BLaER1 treated with 17β-estradiol and CSF1 and Interleukin-3, amounts not matched to agents 10 nM and 100 nM (cell line): ENCODE measurements around the gene METTL5.
"Not testable (repeated sequence)": the region's sequence is repeated elsewhere in the genome, so short reads cannot be mapped to it uniquely, and the experiment has no call there.

Source experiments
- H3K27ac ChIP-seq, 11 experiments: shearing (Covaris generic); formaldehyde crosslinking; 2 replicates each; pipeline ENCODE4 v1.8.1; 2022
- H3K27me3 ChIP-seq, 11 experiments: shearing (Covaris generic); formaldehyde crosslinking; 2 replicates each; pipeline ENCODE4 v1.8.1; 2022
- H3K36me3 ChIP-seq, 11 experiments: shearing (Covaris generic); formaldehyde crosslinking; 2 replicates each; pipeline ENCODE4 v1.8.1; 2022
- H3K4me1 ChIP-seq, 10 experiments: shearing (Covaris generic); formaldehyde crosslinking; 2 replicates each; pipeline ENCODE4 v1.8.1; 2022
- H3K4me2 ChIP-seq, 11 experiments: shearing (Covaris generic); formaldehyde crosslinking; 2 replicates each; pipeline ENCODE4 v1.8.1; 2022
- H3K4me3 ChIP-seq, 10 experiments: shearing (Covaris generic); formaldehyde crosslinking; 2 replicates each; pipeline ENCODE4 v1.8.1; 2022
- H3K9ac ChIP-seq, 11 experiments: shearing (Covaris generic); formaldehyde crosslinking; 2 replicates each; pipeline ENCODE4 v1.8.1; 2022
- H3K9me3 ChIP-seq, 11 experiments: shearing (Covaris generic); formaldehyde crosslinking; replicated peaks in 1 of 11; 2 replicates each; pipeline ENCODE4 v1.8.1; 2022
- H4K20me1 ChIP-seq, 11 experiments: shearing (Covaris generic); formaldehyde crosslinking; 2 replicates each; pipeline ENCODE4 v1.8.1; 2022
- Cebpa-rat ChIP-seq, 11 experiments: shearing (Covaris generic); IDR thresholded peaks; 2 replicates each; pipeline ENCODE4 v1.8.1; 2022

METTL5 gene

GRCh38 chr2:169824373-169825333 lies at the start of gene METTL5:
TSS of gene METTL5 (minus strand) at chr2:169824905. CDS start at chr2:169824597, 308 bp downstream.
- peak within 1 kb of the TSS; percentile 81 to 98 (median 87) for H3K4me2 ChIP-seq
- H4K20me1 ChIP-seq = peaks cover 13 to 28% (median 21%) of the 10 kb centered on the region in 11 experiments; a peak in 20 of 22 replicates
- TF ChIP-seq Cebpa-rat (IDR thresholded peaks at IDR 0.05) = no peak
- peak within 1 kb of the TSS; percentile 76 to 89 (median 84) for H3K9ac ChIP-seq
- H3K4me1 ChIP-seq = peaks cover 34 to 60% (median 41%) of the 10 kb centered on the region in 10 experiments
- no peaks in the 10 kb centered on the region for H3K27me3 ChIP-seq
- H3K36me3 ChIP-seq = peaks cover 8 to 22% (median 17%) of the 10 kb centered on the region in 11 experiments; a peak in 19 of 22 replicates
- no peaks in the 10 kb centered on the region for H3K9me3 ChIP-seq
- H3K4me3 ChIP-seq = peak within 1 kb of the TSS; percentile 65 to 89 (median 79)
- H3K27ac ChIP-seq = peak within 1 kb of the TSS; percentile 60 to 88 (median 76); a peak in 21 of 22 replicates

DNA sequence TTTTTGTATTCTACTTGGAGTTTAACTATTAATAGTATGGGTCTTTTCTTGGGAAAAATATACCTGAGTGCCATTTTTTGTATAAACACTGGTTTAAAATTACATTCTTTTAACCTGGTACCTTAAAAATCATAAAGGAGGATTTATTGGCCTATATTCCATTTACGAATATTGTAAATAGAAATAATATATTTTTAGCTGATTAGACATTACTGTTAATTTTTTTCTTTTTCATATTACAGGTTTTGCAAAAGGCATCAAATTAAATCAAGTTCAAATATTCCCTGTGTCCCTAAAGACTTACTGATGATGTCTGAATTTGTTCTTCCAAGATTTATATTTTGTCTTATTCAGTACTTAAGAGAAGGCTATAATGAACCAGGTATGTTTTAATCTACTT lies 47.3 kb upstream of the METTL5 start:
- no peak for TF ChIP-seq Cebpa-rat (IDR thresholded peaks at IDR 0.05)
- H3K4me3 ChIP-seq = no peak overlapping the region
- no peak overlapping the region for H3K4me2 ChIP-seq
- peaks cover 0 to 26% (median 4%) of the 10 kb centered on the region in 11 experiments; a peak in 8 of 22 replicates for H4K20me1 ChIP-seq
- H3K27ac ChIP-seq = no peak overlapping the region
- H3K9ac ChIP-seq = no peak overlapping the region
- no peaks in the 10 kb centered on the region for H3K9me3 ChIP-seq
- H3K27me3 ChIP-seq = no peaks in the 10 kb centered on the region
- peaks cover 13 to 25% (median 18%) of the 10 kb centered on the region in 11 experiments; a peak in 20 of 22 replicates for H3K36me3 ChIP-seq
- no peaks in the 10 kb centered on the region for H3K4me1 ChIP-seq

- H3K4me3 ChIP-seq, H3K9me3 ChIP-seq, H3K27me3 ChIP-seq, H3K4me1 ChIP-seq, H3K4me2 ChIP-seq, H3K27ac ChIP-seq, H3K9ac ChIP-seq: not testable (repeated sequence)
- H3K36me3 ChIP-seq = peaks cover 7 to 19% (median 12%) of the 10 kb centered on the region in 11 experiments; a peak in 19 of 22 replicates
- H4K20me1 ChIP-seq = peaks cover 0 to 31% (median 4%) of the 10 kb centered on the region in 11 experiments; a peak in 8 of 22 replicates
Observed at GRCh38 chr2:169871369-169871768, 46.7 kb upstream of the METTL5 start.

DNA sequence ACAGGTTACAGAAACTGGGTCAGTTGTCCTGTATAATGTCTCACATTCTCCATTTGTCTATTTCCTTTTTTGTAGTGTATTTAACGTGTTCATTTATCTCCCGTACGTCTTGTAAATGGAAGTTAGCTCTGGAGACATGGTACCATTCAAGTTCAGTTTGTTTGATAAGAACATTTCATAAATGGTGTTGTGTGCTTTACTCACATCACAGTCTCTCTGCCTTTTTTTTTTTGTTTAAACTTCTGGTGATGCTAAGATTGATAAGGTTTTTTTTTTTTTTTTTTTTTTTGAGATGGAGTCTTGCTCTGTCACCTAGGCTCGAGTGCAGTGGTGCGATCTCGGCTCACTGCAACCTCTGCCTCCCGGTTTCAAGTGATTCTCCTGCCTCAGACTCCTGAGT lies 44.2 kb upstream of the METTL5 start:
- peaks cover 0 to 51% (median 7%) of the 10 kb centered on the region in 11 experiments; a peak in 10 of 22 replicates for H4K20me1 ChIP-seq
- no peak overlapping the region for H3K27ac ChIP-seq
- no peak overlapping the region for H3K9ac ChIP-seq
- peaks cover 0 to 5% (median 2%) of the 10 kb centered on the region in 11 experiments; a peak in 9 of 22 replicates for H3K9me3 ChIP-seq
- no peak overlapping the region for H3K4me3 ChIP-seq
- no peak overlapping the region for H3K4me2 ChIP-seq
- peaks cover 0 to 6% (median 2%) of the 10 kb centered on the region in 11 experiments; a peak in 4 of 22 replicates for H3K36me3 ChIP-seq
- H3K4me1 ChIP-seq = 0 out of 20 replicates have a peak, but pooled peaks cover 0 to 9% (median 0%) of the 10 kb centered on the region in 10 experiments
- no peaks in the 10 kb centered on the region for H3K27me3 ChIP-seq
- no peak for TF ChIP-seq Cebpa-rat (IDR thresholded peaks at IDR 0.05)

GRCh38 chr2:169867579-169867978 lies 42.9 kb upstream of the METTL5 start:
- no peak overlapping the region for H3K27ac ChIP-seq
- peaks cover 0 to 58% (median 9%) of the 10 kb centered on the region in 11 experiments; a peak in 10 of 22 replicates for H4K20me1 ChIP-seq
- no peaks in the 10 kb centered on the region for H3K27me3 ChIP-seq
- 0 out of 20 replicates have a peak, but pooled peaks cover 0 to 9% (median 0%) of the 10 kb centered on the region in 10 experiments for H3K4me1 ChIP-seq
- H3K9ac ChIP-seq = no peak overlapping the region
- TF ChIP-seq Cebpa-rat (IDR thresholded peaks at IDR 0.05) = no peak
- peaks cover 0 to 18% (median 9%) of the 10 kb centered on the region in 11 experiments; a peak in 10 of 22 replicates for H3K9me3 ChIP-seq
- peaks cover 0 to 11% (median 0%) of the 10 kb centered on the region in 11 experiments; a peak in 3 of 22 replicates for H3K36me3 ChIP-seq
- no peak overlapping the region for H3K4me2 ChIP-seq
- H3K4me3 ChIP-seq = no peak overlapping the region

DNA sequence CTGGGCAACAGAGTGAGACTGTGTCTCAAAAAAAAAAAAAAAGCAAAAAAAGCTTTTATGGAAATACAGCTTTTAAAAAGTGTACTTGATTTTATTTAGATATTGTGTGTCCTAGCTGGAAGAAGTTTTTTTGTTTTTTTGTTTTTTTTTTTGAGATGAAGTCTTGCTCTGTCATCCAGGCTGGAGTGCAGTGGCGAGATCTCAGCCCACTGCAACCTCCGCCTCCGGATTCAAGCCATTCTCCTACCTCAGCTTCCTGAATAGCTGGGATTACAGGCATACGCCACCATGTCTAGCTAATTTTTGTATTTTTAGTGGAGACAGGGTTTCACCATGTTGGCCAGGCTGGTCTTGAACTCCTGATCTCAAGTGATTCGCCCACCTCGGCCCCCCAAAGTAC lies 41.5 kb upstream of the METTL5 start:
- H3K4me2 ChIP-seq, H3K4me3 ChIP-seq, H3K4me1 ChIP-seq, H3K27me3 ChIP-seq, H3K27ac ChIP-seq, H3K9ac ChIP-seq: not testable (repeated sequence)
- Histone ChIP-seq H4K20me1 (peaks cover 0 to 56% (median 10%) of the 10 kb centered on the region in 11 experiments; a peak in 10 of 22 replicates), H3K36me3 (peaks cover 0 to 14% (median 1%) of the 10 kb centered on the region in 11 experiments; a peak in 14 of 22 replicates), H3K9me3 (peaks cover 1 to 28% (median 15%) of the 10 kb centered on the region in 11 experiments; a peak in 20 of 22 replicates)

- Histone ChIP-seq H4K20me1 (peaks cover 0 to 56% (median 10%) of the 10 kb centered on the region in 11 experiments; a peak in 10 of 22 replicates), H3K9me3 (peaks cover 9 to 35% (median 22%) of the 10 kb centered on the region in 11 experiments), H3K4me1 (0 out of 20 replicates have a peak, but pooled peaks cover 0 to 9% (median 0%) of the 10 kb centered on the region in 10 experiments), H3K4me2 (no peak overlapping the region), H3K36me3 (peaks cover 7 to 21% (median 8%) of the 10 kb centered on the region in 11 experiments), H3K27ac (no peak overlapping the region), H3K4me3 (no peak overlapping the region), H3K9ac (no peak overlapping the region), H3K27me3 (no peaks in the 10 kb centered on the region)
- TF ChIP-seq Cebpa-rat (IDR thresholded peaks at IDR 0.05) = no peak
Observed at GRCh38 chr2:169865492-169865891, 40.8 kb upstream of the METTL5 start.

GRCh38 chr2:169862816-169863215 lies 38.1 kb upstream of the METTL5 start:
- Histone ChIP-seq H3K4me2 (no peak overlapping the region), H3K4me1 (0 out of 20 replicates have a peak, but pooled peaks cover 0 to 9% (median 0%) of the 10 kb centered on the region in 10 experiments), H3K27me3 (no peaks in the 10 kb centered on the region), H3K9me3 (peaks cover 26 to 56% (median 37%) of the 10 kb centered on the region in 11 experiments), H3K9ac (no peak overlapping the region), H3K27ac (no peak overlapping the region), H4K20me1 (peaks cover 0 to 45% (median 4%) of the 10 kb centered on the region in 11 experiments; a peak in 9 of 22 replicates), H3K4me3 (no peak overlapping the region), H3K36me3 (peaks cover 7 to 37% (median 19%) of the 10 kb centered on the region in 11 experiments)
- TF ChIP-seq Cebpa-rat (IDR thresholded peaks at IDR 0.05) = no peak

DNA sequence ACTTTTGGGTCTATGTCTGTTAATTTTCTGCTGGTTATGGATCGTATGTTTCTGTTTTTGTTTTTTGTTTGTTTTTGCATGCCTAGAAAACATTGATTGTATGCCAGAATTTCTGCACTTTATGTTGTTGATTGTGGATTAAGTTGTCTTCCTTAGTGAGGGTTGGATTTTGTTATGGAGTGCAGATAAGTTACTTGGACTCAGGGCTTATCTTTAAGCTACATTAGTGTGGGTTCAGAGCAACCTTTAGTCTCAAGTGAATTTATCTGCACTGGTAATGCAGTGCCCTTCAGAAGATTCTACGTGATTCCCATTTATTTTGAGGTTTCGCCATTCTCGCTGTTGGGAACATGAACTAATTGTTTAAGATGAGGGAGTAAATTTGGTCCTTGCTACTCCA lies 35.4 kb upstream of the METTL5 start:
- no peak overlapping the region for H3K27ac ChIP-seq
- no peak for TF ChIP-seq Cebpa-rat (IDR thresholded peaks at IDR 0.05)

More for the DNA sequence above, 35.4 kb upstream of the METTL5 start:
- Histone ChIP-seq H3K27me3 (no peaks in the 10 kb centered on the region), H4K20me1 (peaks cover 0 to 28% (median 0%) of the 10 kb centered on the region in 11 experiments; a peak in 8 of 22 replicates), H3K4me1 (no peaks in the 10 kb centered on the region), H3K36me3 (peaks cover 11 to 53% (median 22%) of the 10 kb centered on the region in 11 experiments), H3K9ac (no peak overlapping the region), H3K4me2 (no peak overlapping the region), H3K9me3 (peaks cover 36 to 82% (median 53%) of the 10 kb centered on the region in 11 experiments), H3K4me3 (no peak overlapping the region)
